IPS DF 4.7 (cell line): ENCODE data around the gene CPXM1.

Source experiments
- DNase-seq: peaks from one replicate; pipeline ENCODE4 v3.0.0-alpha.2; 2013; ENCODE audit warnings: low spot score; ENCODE audit errors: extremely low read depth

CPXM1 gene

DNA sequence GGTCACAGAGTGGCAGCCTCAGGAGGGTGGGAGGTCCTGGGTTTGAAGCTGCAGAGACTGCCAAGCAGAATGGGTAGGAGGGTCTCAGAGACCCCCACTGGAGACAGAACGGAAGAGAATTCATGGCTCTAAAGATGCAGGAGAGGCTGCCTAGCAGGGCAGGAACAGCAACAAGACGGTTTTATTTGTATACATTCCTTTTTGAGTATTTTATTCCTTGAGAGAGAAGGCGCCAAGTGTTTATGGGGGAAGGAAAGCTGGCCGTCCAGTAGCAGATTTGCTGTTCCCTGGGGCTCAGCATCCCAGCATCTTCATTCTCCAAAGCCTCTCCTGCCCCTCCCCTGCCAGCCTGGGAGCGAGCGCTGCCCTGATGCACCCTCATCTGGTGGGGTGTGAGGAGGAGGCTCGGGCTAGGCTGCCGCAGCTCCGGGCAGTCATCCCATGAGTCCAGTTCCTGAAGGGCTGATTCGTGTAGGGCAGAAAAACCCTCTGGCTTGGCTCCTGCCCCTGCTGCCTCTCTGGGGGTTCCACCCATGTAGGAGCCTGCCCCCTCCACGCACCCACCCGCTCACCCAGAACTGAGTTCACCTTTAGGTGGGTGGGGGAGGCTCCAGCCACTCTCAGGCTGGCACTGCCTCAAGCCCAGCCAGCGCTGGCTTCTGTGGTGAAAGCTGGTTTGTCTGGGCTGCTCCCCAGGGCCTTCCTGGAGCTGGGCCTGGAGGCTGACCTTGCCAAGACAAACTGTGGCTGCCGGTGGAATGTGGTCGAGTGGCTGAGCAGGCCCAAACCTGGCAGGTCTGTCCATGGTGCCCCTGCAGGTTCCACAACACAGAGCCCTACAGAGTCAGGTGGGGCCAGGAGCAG is 32.4 kb downstream of the CPXM1 start:
- no peak for DNase-seq

DNA sequence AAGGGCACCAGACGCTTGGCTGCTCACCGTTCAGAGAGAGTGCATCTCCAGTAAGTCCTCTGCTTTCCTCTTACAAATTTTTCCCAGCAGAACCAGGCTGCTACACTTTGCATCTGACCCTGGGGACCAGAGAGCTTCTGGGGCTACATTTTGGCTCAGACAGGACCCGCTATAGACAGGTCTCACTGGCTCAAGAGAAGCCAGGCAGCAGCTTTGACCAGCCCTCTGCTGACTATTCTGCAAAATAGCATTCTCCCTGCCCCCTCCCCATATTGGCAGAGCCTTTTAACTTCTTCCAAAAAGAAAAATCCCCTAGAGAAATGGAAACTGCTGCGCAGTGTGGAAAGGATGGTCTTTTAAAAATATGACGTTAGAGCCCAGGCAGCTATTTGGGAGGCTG is 37.2 kb downstream of the CPXM1 start:
- DNase-seq, result no peak

DNA sequence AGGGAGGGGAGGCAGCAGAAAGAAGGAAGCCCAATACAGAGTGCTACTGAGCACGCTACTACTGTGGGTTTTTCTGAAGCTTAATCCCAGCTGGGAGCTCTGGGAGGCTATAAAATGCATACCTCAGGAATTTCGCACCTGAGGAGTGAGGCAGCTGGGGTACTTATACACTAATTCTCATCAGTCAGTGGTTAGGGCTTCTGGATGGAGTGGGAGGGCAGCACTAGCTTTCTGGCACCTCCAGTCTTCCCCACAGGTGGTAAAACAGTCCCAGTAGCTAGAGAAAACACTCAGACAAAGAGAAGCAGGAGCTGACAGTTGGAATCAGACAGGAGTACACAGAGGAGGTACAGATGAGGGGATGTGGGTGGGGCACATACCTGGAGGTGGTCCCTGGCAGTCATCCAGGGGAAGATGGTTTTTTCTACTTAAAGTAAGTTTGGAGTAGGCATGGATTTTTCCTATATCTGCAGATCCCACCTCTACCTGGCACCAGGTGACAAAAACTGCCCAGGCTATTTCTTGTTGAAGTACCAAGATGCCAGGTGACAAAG is 37.8 kb downstream of the CPXM1 start:
- no peak for DNase-seq

DNA sequence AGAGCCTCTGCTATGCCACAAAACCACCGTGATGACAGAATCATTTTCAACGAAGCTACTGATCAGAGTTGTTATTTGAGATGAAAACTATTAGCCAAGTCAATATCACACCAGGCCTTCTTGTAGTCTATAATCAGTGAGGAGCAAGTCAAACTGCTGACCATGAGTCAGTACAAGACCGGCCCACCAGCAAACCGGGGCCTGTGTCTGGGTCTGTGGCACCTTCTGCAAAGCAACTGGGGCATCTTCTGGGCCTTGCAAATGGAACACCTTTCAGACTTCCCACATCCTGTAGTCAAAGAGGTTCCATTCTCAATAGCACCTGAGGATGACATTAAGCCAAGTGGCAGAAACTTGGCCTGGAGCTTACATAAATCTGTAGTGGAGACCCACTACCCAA is 38.5 kb downstream of the CPXM1 start:
- DNase-seq, result no peak

DNA sequence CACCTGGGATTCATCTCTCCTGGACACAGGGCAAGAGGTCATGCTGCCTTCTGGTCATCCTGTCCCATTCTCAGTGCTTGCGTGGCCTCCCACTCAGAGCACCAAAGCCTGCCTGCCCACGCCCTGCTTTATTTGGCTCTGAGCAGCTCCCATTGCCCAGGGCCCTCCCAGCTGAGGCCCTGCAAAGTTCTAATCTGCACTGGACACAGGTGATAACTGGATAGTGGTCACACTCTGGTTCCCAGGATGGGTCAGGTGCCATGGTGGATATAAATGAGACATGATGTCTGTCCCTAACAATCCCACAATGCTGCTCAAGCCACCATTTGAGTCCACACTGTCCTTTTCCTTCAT is 39.5 kb downstream of the CPXM1 start:
- no peak for DNase-seq

DNA sequence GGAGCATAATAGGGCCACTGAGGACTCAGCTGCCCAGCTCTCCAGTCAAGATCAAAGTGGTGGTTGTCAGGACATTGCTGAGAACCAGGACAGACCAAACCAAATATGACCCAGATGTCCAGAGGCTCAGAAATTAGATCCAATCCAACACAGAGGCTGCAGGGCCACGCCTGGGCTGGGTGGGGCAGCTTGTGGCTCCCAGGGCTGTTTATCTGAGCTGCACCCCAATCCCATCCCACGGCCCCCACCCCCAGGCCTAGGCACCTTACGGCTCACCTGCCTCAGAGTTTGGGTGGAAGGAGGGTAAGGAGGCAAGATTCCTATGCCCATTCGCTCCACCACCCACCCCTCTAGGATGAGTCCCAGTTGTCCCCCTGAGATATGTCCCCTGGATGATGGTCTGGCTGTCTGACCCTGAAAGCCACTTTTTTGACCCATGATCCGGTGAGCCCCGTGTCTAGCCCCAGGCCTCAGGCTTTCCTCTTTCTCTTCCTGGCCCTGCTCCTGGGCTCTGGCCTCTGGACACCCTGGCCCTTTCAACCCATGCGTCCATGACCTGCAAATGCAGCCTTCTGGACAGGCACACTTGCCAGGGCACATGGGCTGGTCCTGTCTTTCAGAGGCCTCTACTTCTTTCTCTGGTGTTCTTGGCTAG is 40.0 kb downstream of the CPXM1 start:
- DNase-seq, result no peak

DNA sequence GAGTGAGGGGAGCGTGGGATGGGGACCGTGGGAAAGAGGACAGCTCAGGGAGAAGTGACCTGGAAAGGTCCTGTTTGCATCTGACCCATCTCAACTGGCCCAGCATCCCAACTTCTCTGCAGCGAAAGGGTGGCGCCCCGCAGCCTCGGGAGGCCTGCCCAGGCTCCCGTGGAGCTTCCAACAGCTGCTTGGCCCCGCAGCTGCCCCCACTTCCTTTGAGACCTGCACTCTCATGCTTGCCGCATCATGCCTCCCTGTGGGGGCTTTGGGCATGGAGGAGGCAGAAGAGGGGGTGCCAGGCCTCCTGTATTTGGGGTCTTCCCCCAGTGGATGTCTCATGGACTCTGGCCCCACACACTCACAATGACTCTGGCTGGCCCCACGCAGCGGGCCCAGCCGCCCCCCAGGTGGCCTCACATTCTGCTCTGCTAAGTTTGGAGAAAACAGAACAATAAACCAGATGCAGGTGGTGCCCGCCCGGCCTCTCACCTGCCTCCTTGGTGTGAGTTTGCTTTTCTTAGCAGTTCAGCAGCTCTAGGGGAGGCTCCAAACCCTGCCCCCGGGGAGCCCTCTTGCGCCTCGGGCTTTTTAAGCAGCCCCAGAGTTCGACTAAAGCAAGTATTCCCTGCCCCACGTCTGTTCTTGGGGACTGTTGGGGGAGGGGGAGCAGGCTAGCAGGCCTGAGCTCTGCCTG is 40.7 kb downstream of the CPXM1 start:
- DNase-seq, result no peak

DNA sequence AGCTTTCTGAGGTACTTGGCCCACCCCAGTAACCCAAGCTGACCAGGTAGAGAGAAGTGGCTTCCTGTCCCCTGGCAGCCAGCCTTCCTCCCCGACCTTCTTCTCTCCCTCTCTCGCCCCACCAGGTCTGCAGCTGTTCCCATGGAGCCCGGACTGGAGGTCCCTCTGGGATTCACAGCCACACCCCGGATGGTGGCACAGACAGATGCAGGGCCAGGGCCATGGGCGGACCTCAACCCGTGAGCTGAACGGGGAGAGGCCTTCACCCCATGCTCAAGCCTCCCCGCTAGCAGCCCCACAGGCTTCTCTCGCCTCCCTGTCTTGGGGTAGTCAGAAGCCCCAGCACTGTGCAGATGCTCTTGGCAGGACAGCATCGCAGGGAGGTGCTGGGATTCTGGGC is 41.3 kb downstream of the CPXM1 start:
- no peak for DNase-seq

DNA sequence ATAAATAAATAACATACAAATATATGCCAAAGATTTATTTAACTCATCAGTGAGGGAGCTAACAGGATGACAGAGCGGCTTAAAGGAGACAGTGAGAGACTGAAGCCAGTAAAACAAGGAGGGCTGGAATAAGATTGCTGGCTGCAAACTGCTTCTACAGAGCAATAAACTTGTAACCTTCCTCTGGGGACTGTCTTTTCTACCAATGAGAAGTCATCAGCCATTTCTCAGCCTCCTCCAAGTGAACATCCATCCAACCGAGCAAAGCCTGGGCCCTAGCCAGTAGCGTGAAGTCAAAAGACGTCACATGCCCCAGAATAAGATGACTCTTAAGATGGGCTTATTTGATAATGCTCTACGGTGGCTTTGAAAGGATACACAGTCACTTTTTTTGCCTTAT is 42.5 kb downstream of the CPXM1 start:
- no peak for DNase-seq

DNA sequence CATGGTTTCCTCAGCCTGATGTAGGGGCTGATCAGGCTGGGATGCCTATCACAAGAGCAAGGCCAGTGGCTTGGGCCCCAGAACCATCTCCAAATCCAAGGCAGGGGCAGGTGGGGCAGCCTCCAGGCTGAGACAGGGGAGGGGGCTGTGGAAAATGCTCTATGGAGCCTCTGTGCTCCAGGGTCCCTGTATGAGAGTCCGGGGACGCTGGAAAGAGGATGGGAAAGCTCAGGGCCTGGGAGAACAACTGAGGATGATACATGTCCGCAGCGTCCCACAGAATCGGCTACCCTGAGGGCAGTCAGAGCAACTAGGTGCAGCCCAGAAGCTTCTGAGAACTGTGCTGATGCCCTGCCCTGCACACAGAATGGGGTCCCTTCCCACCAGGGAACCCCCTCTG is 43.4 kb downstream of the CPXM1 start:
- no peak for DNase-seq

DNA sequence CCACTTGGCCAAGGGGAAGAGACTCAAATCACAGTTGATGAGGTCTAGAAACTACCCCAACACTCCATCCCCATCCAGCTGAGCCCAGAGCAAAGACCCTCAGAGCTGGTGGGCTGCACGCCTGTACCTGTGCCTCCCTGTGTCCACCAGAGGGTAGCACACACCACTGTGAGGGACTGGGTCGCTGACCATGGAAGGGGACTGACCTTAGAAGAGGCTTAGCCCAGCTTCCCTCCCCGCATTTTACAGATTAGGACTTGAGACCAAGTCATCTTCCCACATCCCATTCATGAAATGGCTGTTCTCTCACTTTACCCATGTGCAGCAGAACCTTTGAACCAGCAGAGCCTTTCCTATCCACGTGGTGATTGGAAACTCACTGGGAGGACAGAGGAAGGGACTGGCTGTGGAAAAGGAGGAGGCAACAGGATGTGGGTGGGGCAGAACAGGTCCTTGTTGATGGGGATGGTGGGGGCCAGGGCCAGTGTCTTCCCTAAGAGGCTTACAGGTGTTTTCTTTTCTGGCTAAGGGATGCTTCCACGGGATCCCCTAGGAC is 44.3 kb downstream of the CPXM1 start:
- no peak for DNase-seq

DNA sequence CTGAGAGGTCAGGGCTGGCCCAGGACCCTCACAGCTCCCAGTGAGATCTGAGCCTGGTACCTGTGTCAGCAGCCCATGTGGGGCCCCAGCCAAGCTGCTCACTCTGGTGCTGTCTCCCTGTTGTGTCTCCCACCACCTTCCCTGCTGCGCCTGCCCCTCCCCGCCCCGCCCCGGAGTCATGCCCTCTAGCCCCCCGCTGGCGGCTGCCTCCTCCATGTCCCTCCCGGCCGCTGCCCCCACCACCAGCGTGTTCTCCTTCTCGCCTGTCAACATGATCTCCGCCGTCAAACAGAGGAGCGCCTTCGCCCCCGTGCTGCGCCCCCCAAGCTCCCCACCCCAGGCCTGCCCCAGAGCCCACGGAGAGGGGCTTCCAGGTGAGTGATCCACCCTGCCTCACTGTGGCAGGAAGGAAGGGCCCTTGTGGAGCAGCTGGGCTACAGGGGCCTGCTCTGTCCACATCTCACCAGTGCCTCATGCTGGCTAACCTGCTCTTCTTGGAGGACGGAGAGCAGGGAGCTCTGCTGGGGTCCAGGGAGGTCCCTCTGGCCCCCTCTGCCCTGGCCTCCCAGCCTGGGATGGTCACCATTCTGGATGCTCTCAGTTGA is 44.9 kb downstream of the CPXM1 start:
- no peak for DNase-seq

DNA sequence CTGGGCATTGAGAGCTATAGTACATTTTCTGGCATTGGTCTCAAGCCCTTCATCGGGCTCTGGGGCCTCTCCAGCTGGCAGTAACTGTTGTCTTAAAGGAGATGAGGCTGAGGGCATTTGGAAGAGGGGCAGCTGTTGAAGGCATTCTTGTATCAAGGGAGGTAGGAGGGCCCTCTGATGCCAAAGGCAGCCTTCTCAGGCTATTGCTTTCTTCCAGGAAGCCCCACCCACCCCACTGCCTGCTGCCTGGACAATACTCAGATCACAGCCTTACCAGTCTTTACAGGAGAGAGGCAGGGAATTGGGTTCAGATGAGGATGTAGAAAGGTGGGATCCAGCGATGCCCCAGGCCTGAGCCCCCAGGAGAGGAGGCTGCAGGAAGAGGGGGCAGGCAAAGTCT is 46.0 kb downstream of the CPXM1 start:
- no peak for DNase-seq

DNA sequence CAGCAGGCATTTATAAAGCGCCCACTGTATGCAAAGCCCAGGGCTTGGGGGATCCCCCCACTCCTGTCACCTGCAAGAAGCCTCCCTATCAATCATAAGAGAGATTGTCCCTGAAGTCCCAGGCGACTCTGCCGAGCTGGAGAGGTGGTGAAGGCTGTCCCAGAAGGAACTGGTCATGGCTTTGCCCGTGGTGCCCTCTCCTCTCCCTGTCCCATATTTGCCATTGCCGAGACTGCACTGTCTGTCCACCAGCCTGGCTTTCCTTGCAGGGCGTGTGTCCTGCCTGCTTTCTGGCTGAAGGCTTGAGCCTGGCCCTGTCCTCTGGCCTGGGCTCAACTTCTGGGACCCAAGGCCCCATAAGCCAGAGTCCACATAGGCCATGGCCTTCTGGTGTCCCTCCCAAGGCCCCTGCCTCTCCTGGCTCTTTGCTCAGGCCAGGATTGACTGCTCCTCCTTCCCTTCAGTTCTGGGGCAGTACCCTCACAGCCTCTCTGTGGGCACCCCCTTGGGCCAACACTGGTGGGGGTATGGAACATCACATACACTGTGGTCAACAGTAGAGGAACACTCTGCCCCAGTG is 46.9 kb downstream of the CPXM1 start:
- DNase-seq, result no peak

DNA sequence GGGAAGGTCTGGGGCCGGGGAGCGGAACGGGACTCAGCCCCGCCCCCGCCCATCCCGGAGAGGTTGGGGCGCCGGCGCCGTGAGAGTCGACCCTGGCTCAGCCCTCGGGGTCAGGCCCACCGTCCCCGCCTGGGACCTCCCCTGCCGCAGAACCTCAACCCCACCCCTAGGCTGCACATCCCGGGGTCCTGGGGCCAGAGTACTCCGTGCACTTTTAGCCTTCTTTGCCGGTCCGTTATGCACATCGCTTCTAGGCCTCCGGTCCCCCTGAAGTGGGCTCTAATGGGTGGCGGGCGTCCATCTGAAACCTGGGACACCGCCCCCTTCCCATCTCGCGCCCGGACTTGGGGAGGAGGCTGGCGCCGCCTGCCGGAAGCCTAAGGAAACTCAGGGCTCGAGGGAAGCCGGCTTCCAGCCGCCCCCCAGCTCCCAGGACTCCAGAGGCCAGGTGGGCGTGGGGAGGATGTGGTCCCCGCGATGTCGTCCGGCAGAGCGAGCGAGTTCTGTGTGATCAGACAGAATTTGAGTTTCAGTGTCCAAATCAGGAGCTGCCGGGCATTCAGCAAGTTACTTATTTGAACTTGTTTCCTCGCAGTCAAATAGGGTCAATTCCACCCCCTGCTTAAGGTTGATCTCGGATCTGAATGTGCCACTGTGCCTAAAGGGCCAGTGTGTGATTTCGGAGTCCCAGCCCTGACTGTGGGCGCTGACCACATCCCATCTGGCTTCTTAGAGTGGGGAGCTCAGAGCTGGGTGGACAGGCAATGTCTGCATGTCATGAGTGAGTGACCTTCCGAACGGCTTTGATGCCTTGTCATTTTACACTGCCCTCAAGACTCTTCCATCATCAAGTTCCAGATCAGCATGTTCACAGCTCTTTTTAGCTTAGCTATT is 47.6 kb downstream of the CPXM1 start:
- no peak for DNase-seq

DNA sequence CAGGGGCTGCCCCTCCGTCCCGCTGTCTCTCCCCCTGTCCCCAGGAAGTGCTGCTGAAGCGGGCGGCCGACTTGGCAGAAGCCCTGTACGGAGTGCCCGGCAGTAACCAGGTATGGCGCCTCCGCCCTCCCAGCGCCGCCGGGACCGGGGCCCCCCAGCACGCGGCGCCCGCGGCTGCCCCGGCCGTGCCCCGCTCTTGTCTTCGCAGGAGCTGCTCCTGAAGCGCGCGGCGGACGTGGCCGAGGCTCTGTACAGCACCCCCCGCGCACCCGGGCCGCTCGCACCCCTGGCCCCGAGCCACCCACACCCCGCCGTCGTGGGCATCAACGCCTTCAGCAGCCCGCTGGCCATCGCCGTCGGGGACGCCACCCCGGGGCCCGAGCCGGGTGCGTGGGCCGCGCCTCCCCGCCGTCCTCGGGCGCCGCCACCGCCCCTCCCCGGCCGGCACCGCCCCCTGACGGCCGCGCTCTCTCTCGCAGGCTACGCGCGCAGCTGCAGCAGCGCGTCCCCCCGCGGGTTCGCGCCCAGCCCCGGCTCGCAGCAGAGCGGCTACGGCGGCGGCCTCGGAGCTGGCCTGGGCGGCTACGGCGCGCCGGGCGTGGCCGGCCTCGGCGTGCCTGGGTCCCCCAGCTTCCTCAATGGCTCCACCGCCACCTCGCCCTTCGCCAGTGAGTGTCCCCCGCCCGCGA is 48.4 kb downstream of the CPXM1 start:
- no peak for DNase-seq

DNA sequence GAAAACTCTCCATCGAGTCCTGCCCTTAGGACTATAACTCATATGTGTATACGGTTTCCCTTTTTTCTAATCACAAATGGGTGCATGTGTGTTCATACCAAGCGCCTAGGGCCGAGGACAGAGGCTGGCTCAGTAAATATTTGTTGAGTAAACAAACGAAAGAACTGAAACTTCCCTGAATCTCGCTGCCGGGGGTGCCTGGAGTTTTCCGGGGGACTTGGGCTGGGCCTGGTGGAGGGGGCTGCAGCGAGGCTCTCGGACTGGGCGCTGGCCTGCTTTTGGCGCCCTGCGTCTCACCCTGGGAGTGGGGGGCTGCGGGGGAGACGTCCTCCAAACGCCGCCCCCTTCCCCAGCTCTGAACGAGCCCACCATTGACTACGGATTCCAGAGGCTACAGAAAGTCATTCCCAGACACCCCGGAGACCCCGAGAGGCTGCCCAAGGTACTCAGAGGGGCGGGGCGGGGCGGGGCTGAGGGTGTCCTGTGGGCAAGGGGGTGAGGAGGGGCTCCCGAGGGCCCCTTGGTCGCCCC is 49.0 kb downstream of the CPXM1 start:
- no peak for DNase-seq

DNA sequence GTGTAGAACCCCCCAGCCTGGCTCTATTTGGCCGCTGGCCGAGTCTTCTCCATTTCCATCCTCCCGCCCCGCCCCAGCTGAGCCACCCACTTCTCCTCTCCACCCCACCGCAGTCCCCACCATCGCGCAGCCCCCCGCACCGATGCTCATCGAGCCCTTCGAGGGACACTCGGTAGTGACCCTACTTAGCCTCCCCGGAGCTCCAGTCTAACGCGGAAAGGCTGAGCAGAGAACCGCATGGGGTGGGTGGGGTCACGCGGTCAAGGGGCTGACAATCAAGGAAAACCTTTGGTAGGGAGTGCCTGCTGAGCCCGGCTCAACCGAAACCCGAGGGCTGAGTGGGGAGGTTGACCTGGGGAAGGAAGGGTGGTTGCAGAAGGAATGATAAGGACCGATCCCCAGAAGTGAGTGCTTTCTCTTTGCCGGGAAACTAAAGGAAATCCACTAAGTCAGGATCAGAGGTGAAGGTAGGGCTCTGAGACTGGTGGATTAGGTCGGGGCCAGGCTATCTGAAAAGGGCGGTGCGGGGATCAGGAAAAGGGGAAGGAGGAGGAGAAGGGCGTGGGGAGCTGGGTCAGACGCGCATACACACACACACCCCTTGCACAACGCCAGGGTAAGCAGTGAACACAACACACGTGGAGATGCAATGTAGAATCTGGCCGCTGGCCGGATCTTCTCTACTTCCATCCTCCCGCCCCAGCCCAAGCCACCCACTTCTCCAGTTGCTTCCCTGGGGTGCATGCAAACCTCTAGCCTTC is 49.8 kb downstream of the CPXM1 start:
- DNase-seq, result no peak
